Esophagus squamous epithelium (tissue), 4 donors: ENCODE results near the gene DNAH9.

Experiments used
- POLR2A ChIP-seq, 4 donors: fragments of 450-650 bp; IDR thresholded peaks; one replicate each; pipeline ENCODE4 v1.6.1; 2017; ENCODE audit warnings: antibody characterized with exemption in 4 of 4, mild to moderate bottlenecking in 4 of 4, moderate library complexity in 3 of 4
- TF ChIP-seq, protein P1 (sequence below), 6 experiments: fragments of 450-650 bp in 4 of 6; fragments of 200-600 bp in 2 of 6; sonication (generic) in 2 of 6; IDR thresholded peaks; one replicate each; pipeline ENCODE4 v1.5.1; 2016 to 2019; ENCODE audit warnings: antibody characterized with exemption in 6 of 6, mild to moderate bottlenecking in 4 of 6, moderate library complexity in 4 of 6

GRCh38 chr17:11559601-11560000, 38.7 kb upstream of the DNAH9 start:
- TF ChIP-seq, protein P1, sequence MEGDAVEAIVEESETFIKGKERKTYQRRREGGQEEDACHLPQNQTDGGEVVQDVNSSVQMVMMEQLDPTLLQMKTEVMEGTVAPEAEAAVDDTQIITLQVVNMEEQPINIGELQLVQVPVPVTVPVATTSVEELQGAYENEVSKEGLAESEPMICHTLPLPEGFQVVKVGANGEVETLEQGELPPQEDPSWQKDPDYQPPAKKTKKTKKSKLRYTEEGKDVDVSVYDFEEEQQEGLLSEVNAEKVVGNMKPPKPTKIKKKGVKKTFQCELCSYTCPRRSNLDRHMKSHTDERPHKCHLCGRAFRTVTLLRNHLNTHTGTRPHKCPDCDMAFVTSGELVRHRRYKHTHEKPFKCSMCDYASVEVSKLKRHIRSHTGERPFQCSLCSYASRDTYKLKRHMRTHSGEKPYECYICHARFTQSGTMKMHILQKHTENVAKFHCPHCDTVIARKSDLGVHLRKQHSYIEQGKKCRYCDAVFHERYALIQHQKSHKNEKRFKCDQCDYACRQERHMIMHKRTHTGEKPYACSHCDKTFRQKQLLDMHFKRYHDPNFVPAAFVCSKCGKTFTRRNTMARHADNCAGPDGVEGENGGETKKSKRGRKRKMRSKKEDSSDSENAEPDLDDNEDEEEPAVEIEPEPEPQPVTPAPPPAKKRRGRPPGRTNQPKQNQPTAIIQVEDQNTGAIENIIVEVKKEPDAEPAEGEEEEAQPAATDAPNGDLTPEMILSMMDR (IDR thresholded peaks at IDR 0.05) = no peak
- TF ChIP-seq POLR2A (IDR thresholded peaks at IDR 0.05) = no peak
